HAP-1 (cell line): ENCODE data around the gene SMARCD2.
"Not testable (repeated sequence)": the region's sequence is repeated elsewhere in the genome, so short reads cannot be mapped to it uniquely, and the experiment has no call there.

Source experiments
- DNase-seq, 2 experiments: peaks; one replicate each; pipeline ENCODE4 v3.0.0-alpha.2; 2016 to 2020; ENCODE audit warnings: low spot score in 2 of 2
- H3K27me3 ChIP-seq: fragments of 250-450 bp; sonication (Bioruptor Pico); 2 replicates; pipeline ENCODE4 v1.5.1; 2020; ENCODE audit warnings: low read depth, mild to moderate bottlenecking, moderate library complexity
- H3K36me3 ChIP-seq: fragments of 250-450 bp; sonication (Bioruptor Pico); replicated peaks from 2 replicates; pipeline ENCODE4 v1.5.1; 2020; ENCODE audit warnings: mild to moderate bottlenecking
- H3K4me1 ChIP-seq: fragments of 250-450 bp; sonication (Bioruptor Pico); 2 replicates; pipeline ENCODE4 v1.5.1; 2020; ENCODE audit warnings: mild to moderate bottlenecking
- H3K4me3 ChIP-seq: fragments of 250-450 bp; sonication (Bioruptor Pico); 2 replicates; pipeline ENCODE4 v1.5.1; 2020; ENCODE audit warnings: mild to moderate bottlenecking, moderate library complexity
- H3K9me3 ChIP-seq: fragments of 250-450 bp; sonication (Bioruptor Pico); 2 replicates; pipeline ENCODE4 v1.5.1; 2020; ENCODE audit warnings: mild to moderate bottlenecking, moderate library complexity
- in situ Hi-C: fragments of 300-500 bp; cut with MboI; formaldehyde crosslinking; loops from 3 replicates; pipeline ENCODE4 v1.14.3; 2020; ENCODE audit warnings: low sequenced_read_pairs, inconsistent platforms, mixed read lengths

Gene SMARCD2

GRCh38 chr17:63842540-63843386 is at the start of gene SMARCD2:
SMARCD2 (minus strand) TSS chr17:63842685; CDS start chr17:63842674, 11 bp downstream.
- Histone ChIP-seq H3K4me1 (peaks cover 11% of the 10 kb centered on the region), H3K36me3 (peaks cover 4% of the 10 kb centered on the region; the same call in 1 of the 2 replicates), H3K4me3 (peak within 1 kb of the TSS; percentile 76), H3K27me3 (no peaks in the 10 kb centered on the region), H3K9me3 (no peaks in the 10 kb centered on the region)
- in situ Hi-C loops: no loop called here
- peak; percentile 96 to 99 for DNase-seq

DNA sequence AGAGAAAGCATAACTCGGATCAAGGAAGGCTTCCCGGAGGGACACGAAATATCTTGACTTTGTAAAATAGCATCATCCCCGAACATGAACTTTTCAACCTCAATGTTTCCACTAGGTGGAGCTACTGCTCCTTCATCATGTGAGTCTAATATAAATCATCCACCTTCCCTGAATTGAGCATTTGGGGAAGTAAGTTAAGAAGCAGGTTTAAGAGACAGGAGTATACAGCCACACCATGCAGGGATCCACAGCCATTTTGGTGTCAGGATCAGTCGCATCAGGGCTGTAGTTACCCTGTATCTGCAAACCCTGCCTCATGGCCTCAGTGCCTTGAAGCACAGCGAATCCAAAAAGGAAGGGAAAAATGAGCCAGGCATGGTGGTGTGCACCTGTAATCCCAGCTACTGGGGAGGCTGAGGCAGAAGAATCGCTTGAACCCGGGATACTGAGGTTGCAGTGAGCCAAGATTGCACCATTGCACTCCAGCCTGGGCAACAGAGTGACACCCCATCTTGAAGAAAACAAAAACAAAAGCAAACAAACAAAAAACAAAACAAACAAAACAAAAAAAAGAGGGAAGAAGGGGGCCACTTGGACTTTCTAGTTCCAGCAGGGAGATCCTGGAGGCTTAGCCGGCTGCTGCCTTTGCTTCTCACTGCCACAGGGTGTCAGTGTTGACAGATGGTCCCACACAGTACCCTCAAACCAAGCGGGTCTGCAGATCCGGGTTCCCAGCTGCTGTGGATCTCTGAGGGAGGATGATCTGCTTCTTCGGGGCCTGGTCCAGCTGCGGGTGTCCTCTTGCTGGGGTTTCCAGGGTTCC is 46.8 kb upstream of the SMARCD2 start:
- H3K4me1 ChIP-seq, H3K36me3 ChIP-seq, H3K4me3 ChIP-seq, in situ Hi-C loops, H3K9me3 ChIP-seq: not testable (repeated sequence)
- H3K27me3 ChIP-seq: peaks cover 12% of the 10 kb centered on the region
- peak in 1 of 2 experiments; percentile 62 for DNase-seq

GRCh38 chr17:63885119-63885518 is 42.6 kb upstream of the SMARCD2 start:
- H3K4me1 ChIP-seq, DNase-seq, in situ Hi-C loops, H3K36me3 ChIP-seq, H3K9me3 ChIP-seq, H3K27me3 ChIP-seq, H3K4me3 ChIP-seq: not testable (repeated sequence)

- in situ Hi-C loops, H3K9me3 ChIP-seq, H3K36me3 ChIP-seq, DNase-seq, H3K27me3 ChIP-seq, H3K4me3 ChIP-seq, H3K4me1 ChIP-seq: not testable (repeated sequence)
These were observed 40.2 kb upstream of the SMARCD2 start for GRCh38 chr17:63882626-63883126.

GRCh38 chr17:63881935-63882601 is 39.6 kb upstream of the SMARCD2 start, which contains the start of gene GH2:
GH2 (minus strand) TSS chr17:63881944; CDS start chr17:63881801, 143 bp downstream.
- peaks cover 1% of the 10 kb centered on the region; the same call in 1 of the 2 replicates for H3K27me3 ChIP-seq
- in situ Hi-C loops: no loop called here
- no peaks in the 10 kb centered on the region for H3K36me3 ChIP-seq
- no peaks in the 10 kb centered on the region for H3K9me3 ChIP-seq
- H3K4me3 ChIP-seq: no peak within 1 kb of the TSS
- peak; percentile 34 to 78 for DNase-seq
- no peaks in the 10 kb centered on the region for H3K4me1 ChIP-seq

DNA sequence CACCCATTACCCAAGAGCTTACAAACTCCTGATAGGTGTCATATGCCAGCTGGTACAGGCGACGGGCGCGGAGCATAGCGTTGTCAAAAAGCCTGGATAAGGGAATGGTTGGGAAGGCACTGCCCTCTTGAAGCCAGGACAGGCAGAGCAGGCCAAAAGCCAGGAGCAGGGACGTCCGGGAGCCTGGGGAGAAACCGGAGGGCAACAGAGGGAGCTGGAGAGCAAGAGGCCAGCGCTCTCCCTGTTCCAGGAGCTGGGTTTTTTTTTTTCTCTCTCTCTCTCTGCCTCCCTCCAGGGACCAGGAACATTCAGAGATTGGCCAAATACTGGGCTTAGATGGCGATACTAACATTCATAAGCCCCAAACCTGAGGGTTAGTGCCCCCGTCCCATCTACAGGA is 38.9 kb upstream of the SMARCD2 start:
- H3K9me3 ChIP-seq, H3K4me3 ChIP-seq, H3K36me3 ChIP-seq, H3K27me3 ChIP-seq, DNase-seq, H3K4me1 ChIP-seq, in situ Hi-C loops: not testable (repeated sequence)

DNA sequence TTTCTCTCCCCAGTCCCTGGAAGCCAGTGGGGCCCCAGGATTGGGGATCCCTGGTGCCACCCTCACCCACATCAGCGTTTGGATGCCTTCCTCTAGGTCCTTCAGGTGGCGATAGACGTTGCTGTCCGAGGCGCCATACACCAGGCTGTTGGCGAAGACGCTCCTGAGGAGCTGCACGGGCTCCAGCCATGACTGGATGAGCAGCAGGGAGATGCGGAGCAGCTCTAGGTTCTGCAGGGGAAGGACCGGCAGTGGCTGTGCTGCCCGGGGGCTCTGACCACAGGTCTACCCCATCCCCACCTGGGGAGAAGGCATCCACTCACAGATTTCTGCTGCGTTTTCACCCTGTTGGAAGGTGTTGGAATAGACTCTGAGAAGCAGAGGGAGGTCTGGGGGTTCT is 38.2 kb upstream of the SMARCD2 start:
- H3K27me3 ChIP-seq: peaks cover 3% of the 10 kb centered on the region; the same call in 1 of the 2 replicates
- H3K4me1 ChIP-seq: no peaks in the 10 kb centered on the region
- no peaks in the 10 kb centered on the region for H3K9me3 ChIP-seq
- in situ Hi-C loops: no loop called here
- no peaks in the 10 kb centered on the region for H3K36me3 ChIP-seq
- no peak for DNase-seq
- H3K4me3 ChIP-seq: no peak overlapping the region

GRCh38 chr17:63878413-63878812 is 35.9 kb upstream of the SMARCD2 start:
- H3K4me3 ChIP-seq, H3K36me3 ChIP-seq, DNase-seq, in situ Hi-C loops, H3K9me3 ChIP-seq, H3K4me1 ChIP-seq, H3K27me3 ChIP-seq: not testable (repeated sequence)

DNA sequence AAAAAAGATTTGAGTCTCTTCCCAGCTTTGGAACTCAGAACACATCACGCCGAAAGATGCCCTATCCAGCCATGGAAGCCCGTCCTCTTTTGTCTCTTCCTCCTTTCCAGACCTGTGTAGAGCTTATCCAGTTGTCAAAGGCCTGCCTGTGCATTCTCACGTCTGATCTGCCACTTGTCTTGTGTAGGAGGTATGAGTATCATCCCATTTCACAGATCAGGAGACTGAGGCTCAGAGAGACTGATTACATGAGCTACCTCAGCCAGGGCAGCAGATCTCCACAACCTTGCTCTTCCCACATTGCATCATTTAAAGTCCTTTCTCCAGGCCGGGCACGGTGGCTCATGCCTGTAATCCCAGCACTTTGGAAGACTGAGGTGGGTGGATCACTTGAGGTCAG is 32.2 kb upstream of the SMARCD2 start:
- H3K36me3 ChIP-seq: not testable (repeated sequence)

GRCh38 chr17:63874061-63874626 is 31.7 kb upstream of the SMARCD2 start:
- DNase-seq, H3K9me3 ChIP-seq, H3K36me3 ChIP-seq, H3K4me3 ChIP-seq, H3K4me1 ChIP-seq, in situ Hi-C loops: not testable (repeated sequence)
- H3K27me3 ChIP-seq: peaks cover 11% of the 10 kb centered on the region

More for the DNA sequence above, 32.2 kb upstream of the SMARCD2 start:
- H3K4me1 ChIP-seq, in situ Hi-C loops, H3K4me3 ChIP-seq, DNase-seq, H3K9me3 ChIP-seq: not testable (repeated sequence)
- H3K27me3 ChIP-seq: peaks cover 11% of the 10 kb centered on the region

- H3K27me3 ChIP-seq: peaks cover 11% of the 10 kb centered on the region
- DNase-seq, H3K9me3 ChIP-seq, H3K4me1 ChIP-seq, H3K4me3 ChIP-seq, in situ Hi-C loops, H3K36me3 ChIP-seq: not testable (repeated sequence)
These were observed 31.1 kb upstream of the SMARCD2 start, which contains the start of gene CSH2 for GRCh38 chr17:63873577-63873976. CSH2 (minus strand) TSS chr17:63873677; CDS start chr17:63873614, 63 bp downstream.

DNA sequence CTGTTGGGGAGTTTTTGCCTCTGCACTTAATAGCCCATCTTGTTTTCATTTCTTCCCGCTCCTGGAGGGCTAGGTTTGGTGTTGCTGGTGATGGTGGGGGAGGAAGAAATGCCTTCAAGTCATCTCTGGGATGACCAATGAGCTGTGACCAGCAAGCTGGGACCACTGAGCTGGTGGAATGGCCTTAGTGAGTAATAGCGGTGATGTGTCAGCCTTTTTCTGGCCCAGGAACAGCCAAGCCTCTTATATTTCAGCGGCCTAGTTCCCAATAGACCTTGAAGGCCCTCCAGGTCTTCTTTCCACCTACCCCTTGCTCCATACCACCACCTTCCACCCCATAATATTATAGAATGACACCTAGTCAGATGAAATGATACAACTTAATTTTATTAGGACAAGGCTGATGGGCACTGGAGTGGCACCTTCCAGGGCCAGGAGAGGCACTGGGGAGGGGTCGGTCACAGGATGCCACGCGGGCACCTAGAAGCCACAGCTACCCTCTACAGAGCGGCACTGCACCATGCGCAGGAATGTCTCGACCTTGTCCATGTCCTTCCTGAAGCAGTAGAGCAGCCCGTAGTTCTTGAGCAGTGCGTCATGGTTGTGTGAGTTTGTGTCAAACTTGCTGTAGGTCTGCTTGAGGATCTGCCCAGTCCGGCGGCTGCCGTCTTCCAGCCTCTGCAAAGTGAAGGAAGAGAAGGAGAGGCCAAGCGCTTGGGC is 29.3 kb upstream of the SMARCD2 start:
- H3K4me1 ChIP-seq, in situ Hi-C loops, H3K4me3 ChIP-seq, H3K36me3 ChIP-seq, H3K27me3 ChIP-seq, H3K9me3 ChIP-seq, DNase-seq: not testable (repeated sequence)

DNA sequence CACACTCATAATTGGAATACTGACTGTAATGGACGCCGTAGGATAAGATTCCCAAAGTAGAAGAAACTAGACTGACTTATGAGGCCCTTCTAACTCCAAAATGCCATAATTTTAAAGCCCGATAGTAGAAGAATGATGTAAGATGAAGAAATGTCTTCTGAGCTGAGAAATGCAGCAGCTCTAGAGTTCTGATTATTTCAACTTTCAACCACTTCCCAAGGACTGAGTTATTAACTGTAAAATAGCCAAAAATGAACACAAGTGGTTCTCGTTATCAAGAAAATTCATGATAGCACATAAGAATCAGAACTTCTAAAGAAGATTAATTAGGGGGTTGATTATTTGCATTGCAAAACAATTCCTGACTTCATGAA is 27.8 kb upstream of the SMARCD2 start:
- DNase-seq, H3K9me3 ChIP-seq, H3K4me1 ChIP-seq, H3K4me3 ChIP-seq, in situ Hi-C loops, H3K36me3 ChIP-seq, H3K27me3 ChIP-seq: not testable (repeated sequence)
